GM21360 (cell line): ENCODE results near the gene OR10H3.
"Not testable (repeated sequence)": the region's sequence is repeated elsewhere in the genome, so short reads cannot be mapped to it uniquely, and the experiment has no call there.

Source experiments
- ATAC-seq: cut with Tn5 transposase; IDR thresholded peaks from one replicate; pipeline ENCODE4 v1.9.1; 2021; ENCODE audit warnings: mild to moderate bottlenecking, moderate library complexity; ENCODE audit not compliant: unreplicated experiment

OR10H3 gene

GRCh38 chr19:15776991-15777970, 39.5 kb downstream of the OR10H3 start:
- no peak for ATAC-seq

- ATAC-seq: no peak
Measured at GRCh38 chr19:15779756-15780476, 42.1 kb downstream of the OR10H3 start.

GRCh38 chr19:15780610-15781418, 43.0 kb downstream of the OR10H3 start:
- no peak for ATAC-seq

GRCh38 chr19:15781661-15782060, 43.9 kb downstream of the OR10H3 start:
- no peak for ATAC-seq

DNA sequence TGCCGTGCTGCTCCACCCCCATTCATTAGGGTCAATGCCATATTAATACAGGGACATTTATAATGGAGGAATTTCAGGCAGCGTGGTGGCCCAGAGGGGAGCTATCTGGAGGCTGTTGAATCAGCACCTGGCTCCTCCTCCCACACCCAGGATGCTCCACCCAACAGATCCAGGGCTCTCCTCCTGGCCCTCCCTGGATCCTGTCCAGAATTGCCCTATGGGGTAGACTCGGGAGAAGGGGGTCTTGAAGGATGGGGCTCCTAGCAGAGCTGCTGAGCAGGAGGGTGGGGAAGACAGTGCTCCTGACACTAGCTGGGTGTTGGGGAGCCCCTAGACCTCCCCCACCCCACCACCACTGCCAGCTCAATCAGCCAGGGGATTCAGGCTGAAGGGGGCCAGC, 44.4 kb downstream of the OR10H3 start:
- ATAC-seq: no peak

DNA sequence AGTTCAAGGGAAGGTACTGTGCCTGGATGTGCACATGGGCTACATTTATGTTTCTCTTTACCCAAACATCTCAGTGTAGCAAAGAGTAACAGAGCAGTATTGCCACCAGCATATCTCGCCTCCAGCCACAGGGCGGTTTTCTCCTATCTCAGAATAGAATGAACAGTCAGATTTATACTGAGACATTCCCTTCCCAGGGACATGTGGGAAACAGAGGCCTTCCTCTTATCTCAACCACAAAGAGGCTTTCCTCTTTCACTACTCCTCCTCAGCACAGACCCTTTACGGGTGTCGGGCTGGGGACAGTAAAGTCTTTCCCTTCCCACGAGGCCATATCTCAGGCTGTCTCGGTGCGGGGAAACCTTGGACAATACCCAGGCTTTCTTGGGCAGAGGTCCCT, 45.1 kb downstream of the OR10H3 start:
- ATAC-seq: not testable (repeated sequence)

GRCh38 chr19:15787611-15788155, 49.9 kb downstream of the OR10H3 start, which contains the start of gene OR10H5:
TSS of gene OR10H5 (plus strand) at chr19:15787661. CDS start at chr19:15794049, 6,388 bp downstream.
- no peak for ATAC-seq

DNA sequence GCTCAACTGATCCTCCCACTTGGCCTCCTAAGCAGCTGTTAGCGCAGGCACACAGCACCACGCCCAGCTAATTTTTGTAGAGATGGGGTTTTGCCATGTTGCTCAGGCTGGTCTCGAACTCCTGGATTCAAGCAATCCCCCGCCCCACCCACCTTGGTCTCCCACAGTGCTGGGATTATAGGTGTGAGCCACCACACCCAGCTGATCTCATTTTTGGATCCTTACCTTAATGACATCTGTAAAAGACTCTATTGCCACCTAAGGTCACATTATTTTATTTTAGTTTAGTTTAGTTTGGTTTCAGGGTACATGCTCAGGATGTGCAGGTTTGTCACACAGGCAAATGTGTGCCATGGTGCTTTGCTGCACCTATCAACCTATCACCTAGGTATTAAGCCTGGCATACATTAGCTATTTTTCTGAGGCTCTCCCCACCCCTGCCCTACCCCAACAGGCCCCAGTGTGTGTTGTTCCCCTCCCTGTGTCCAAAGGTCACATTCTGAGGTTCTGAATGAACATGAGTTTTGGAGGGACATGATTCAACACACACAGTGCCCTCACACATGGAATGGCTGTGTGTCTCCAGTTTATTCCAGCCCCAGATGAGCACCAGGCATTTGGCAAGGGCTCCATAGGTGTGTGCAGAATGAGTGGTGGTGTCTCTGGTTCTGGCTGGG, 50.9 kb downstream of the OR10H3 start:
- no peak for ATAC-seq

DNA sequence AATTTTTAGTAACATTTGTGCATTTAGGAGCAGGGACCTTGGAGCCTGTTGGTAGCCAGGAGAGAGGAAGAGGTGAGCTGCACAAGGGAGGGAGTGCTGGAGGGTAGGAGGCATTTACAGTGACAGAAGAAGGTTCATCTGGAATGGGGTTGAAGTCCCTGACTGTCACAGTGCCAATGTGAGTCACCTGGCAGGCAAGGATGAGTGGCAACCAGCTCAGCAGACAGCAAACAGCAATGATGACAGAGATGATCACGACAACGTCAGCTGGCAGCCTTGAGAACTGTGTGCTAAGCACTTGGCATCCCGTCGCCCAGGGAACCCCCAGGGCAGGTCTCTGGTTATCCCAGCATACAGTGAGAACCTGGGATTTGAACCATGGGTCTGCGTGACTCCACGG, 52.3 kb downstream of the OR10H3 start:
- ATAC-seq: no peak
